Raji (cell line): ENCODE results near the gene GLRX3.
A peak's percentile ranks its signal among the peaks of the same experiment; 100 is the strongest.

Experiments used
- POLR2A ChIP-seq: IDR thresholded peaks from 2 replicates; pipeline ENCODE4 v1.6.1; 2011; ENCODE audit warnings: low read depth, low read length, control low read depth; ENCODE audit not compliant: insufficient read depth

The GLRX3 gene

DNA sequence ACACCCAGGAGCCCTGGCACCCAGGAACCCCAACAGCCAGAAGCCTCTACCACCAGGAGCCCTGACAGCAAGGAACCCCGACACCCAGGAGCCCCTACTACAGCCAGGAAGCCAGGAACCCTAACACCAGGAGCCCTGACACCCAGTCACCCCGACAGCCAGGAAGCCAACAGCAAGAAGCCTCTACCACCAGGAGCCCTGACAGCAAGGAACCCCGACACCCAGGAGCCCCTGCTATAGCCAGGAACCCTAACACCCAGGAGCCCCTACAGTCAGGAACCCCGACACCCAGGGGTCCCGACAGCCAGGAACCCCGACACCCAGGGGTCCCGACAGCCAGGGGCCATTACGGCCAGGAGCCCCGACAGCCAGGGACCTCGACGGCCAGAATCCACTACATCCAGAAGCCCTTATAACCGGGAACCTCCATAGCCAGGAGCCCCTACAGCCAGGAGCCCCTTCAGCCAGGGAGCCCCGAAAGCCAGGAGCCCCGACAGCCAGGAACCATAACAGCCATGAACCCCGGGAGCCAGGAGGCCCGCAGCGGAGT, 440 bp upstream of the GLRX3 start:
- no peak for TF ChIP-seq POLR2A

DNA sequence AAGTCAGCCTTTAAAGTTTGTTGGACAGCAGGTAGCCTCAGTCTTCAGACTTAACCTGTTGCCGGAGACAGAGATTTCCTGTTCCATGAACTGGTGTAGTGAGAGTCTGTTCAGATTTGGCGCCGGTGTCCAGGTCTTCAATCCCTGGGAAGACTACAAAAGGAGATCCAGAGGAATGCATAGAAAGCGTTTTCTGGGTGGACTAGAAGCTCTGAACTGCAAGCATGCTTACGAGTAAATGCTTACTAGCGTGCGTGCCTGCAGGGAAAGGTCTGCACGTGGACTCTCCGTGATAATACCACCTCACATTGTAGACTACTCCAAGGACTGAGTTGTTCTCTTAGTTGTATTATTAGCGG, 878 bp downstream of the GLRX3 start:
- TF ChIP-seq POLR2A, result no peak

DNA sequence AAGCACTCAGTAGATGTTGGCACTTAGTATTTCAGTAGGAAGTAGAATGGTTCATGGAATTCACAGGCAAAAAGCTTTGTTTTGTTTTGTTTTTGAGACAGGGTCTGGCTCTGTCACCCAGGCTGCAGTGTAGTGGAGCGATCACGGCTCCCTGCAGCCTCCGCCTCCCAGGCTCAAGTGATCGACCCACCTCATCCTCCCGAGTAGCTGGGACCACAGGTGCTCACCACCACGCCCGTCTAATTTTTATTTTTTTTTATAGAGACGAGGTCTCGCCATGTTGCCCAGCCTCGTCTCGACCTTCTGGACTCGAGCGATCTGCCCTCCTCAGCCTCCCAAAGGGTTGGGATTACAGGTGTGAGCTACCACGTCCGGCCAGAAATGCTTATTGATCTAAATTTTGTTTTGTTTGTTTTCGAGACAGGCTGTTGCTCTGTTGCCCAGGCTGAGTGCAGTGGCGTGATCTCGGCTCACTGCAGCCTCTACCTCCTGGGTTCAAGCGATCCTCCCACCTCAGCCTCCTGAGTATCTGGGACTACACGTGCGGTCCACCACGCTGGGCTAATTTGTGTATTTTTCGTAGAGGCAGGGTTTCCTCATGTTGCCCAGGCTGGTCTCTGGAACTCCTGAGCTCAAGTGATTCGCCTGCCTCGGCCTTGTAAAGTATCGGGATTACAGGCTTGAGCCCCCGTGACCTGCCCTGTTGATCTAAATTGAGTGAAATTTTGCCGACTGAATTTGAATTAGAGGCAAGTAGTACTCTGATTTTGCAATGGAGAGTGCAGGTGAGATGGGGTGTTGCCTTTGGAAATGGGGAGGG, 1.7 kb downstream of the GLRX3 start:
- no peak for TF ChIP-seq POLR2A

DNA sequence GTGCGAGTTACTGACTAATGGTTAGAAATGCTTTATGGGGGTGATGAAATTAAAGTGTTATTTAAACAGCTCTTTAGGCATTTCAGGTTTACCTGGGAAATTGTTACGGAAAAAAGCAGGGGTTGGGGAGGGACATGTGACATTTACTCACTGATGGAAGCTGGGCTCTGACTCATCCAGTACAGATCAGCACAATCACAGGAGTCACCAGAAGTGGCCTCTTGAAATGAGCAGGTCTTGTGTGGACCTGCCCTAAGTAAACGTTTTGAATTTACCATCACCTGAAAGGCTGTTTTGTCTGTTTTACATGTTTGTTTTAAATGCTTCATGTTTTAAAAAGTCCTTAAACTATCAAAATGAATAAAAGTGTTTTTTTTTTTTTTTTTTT, 2.3 kb downstream of the GLRX3 start:
- no peak for TF ChIP-seq POLR2A

DNA sequence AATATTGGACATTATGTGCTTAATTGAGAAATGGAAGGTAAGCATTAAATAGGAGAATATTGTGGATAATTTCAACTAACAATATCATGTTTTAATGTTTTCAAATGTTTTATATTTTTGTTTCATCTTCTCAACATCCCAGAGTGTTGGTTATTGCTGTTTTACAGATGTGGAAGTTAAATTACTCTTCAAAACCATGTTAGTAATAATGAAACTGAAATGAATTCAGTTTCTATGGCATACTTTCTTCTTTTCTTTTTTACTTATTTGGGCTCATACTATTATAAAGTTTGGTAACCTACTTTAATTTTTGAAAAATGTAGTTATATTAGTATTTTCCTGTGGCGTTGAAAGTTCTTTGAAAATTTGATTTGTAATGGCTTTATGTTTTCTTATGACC, 4.2 kb downstream of the GLRX3 start:
- no peak for TF ChIP-seq POLR2A

DNA sequence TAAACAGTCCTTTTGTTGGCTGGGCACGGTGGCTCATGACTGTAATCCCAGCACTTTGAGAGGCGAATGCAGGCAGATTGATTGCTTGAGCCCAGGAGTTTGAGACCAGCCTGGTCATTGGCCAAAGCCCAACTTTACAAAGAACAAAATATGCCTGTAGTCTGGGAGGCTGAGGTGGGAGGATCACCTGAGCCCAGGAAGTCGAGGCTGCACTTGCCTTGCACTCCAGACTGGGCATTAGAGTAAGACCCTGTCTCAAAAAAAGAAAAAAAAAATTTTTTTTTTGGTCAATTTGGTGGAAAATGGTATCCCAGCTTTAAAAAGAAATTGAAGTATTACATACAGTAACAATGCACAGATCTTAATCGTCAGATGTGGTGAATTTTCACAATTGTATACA, 4.8 kb downstream of the GLRX3 start:
- TF ChIP-seq POLR2A, result no peak

DNA sequence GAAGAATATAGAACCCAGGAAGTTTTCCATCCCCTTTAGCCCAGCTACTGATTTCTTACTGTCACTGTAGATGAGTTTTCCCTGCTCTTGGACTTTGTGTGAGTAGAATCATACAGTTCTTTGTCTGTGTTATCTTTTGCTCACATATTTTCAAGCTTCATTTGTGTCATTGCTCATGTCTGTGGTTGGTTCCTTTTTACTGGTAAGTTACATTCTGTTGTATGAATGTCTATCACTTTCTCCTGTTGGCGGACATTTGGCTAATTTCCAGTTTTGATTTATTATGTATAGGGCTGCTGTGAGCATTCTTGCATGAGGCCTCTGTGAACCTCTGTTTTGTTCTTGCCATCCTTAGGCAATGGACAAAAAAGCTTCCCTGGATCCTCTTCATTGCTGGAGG, 5.3 kb downstream of the GLRX3 start:
- TF ChIP-seq POLR2A, result no peak

DNA sequence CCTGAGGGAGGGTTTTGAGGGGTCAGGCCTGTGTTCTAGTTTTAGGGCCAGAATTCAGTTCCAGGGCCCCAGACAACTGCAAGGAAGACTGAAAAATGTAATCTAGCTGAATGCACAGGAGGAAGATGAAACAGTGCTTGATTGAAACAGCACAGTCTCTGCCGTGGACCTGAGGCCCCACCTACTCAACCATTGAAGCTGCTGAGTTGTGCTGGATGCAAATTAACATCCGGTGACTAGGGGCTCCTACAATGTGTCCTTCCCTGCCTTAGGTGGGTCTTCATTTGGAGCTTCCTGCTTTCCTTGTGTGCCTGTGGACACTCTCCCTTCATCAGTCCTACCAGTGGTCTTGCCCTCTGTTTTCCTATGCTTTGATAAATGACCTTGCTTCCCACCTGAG, 5.7 kb downstream of the GLRX3 start:
- 0 out of 2 replicates have a peak, but pooled peaks have one; percentile 29 for TF ChIP-seq POLR2A

DNA sequence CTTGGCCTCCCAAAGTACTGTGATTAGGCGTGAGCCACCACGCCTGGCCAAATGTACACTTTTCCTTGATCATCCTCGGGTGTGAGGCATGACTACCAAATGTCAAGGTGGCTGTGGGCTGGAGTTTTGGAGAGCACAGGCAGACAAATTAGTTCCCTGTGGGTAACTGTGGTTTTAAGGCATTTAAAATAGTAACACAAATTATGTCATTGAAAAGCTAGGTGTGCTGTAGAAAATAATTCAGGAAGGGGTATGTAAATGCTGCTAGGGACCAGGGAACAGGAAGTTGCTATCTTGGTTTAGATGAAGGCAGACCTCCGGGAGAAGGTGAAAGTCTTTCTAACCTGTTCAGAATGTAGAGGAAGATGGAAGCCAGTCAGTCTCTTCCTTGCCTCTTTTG, 9.9 kb downstream of the GLRX3 start:
- TF ChIP-seq POLR2A, result no peak

DNA sequence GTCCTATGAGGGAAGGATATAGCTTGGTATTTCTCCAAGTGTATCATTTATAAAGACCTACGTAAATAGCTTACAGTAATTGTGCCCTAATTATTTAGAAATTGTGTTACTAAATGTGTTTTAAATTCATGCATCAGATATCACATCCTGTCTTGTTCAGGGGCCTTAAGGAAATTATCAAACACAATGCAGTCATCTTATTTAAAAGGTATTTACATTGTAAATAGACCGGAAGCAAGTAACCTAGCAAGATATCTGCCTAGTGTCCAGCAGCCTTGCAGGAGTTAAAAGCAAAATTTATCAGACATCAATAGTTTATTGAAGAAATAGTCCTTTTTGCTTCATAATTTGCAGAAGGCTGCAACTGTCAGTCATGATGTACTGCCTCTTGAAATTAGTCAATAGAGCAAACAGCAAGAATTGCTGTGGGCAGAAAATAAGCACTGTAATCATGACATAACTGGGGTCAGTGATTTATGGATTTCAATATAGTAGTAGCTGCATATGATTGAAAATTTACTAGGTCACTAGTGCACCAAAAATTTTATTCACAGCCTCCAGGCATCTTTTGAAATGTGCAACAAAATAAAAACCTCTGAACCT, 23.1 kb downstream of the GLRX3 start:
- no peak for TF ChIP-seq POLR2A

DNA sequence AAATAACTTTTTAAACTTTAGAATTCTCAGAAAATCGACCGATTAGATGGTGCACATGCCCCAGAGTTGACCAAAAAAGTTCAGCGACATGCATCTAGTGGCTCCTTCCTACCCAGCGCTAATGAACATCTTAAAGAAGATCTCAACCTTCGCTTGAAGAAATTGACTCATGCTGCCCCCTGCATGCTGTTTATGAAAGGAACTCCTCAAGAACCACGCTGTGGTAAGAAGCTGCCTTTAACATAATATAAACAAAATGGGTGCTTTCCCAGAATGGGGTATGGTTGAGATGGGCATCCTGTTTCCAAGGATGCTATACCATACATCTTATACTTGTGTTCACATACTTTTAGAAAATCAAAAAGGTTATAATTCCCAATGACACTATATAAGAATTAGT, 24.6 kb downstream of the GLRX3 start:
- no peak for TF ChIP-seq POLR2A

DNA sequence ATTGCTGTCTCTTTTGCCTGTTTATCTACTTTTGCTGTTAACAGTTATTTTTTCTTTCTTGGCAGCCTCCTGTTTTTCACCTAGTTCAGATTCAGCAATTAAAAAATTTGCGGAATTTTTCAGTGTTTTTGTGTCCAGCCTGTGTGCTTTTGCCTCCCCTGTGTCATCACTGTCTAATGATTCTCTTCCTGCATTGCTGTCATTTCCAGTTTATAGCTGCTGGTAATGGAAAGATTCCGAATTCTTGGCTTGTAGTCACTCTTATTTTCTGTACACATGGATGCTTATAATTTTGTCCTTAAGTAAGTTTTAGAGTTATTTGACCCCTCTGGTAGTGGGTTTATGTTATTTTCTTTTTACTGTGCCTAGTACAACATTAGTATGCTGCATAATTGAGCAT, 25.1 kb downstream of the GLRX3 start:
- no peak for TF ChIP-seq POLR2A

DNA sequence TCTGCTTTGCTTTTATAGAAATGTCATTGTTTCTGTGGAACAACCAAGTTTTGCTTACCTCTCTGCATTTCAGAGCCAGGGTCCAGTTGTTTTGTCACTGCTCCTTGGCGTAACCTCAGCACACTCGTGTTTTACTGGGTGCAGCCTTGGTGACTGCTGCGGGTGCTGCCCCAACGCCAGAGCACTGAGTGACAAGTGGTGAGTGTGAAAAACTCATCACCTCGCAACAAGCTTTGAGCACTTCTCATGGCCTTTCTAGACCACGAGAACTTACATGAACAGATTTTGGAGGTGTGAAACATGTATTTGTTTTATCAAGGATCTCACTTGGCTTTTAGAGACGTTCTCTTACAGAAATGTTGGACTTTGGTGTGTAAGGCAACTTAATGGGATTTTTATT, 31.0 kb downstream of the GLRX3 start:
- TF ChIP-seq POLR2A, result no peak

DNA sequence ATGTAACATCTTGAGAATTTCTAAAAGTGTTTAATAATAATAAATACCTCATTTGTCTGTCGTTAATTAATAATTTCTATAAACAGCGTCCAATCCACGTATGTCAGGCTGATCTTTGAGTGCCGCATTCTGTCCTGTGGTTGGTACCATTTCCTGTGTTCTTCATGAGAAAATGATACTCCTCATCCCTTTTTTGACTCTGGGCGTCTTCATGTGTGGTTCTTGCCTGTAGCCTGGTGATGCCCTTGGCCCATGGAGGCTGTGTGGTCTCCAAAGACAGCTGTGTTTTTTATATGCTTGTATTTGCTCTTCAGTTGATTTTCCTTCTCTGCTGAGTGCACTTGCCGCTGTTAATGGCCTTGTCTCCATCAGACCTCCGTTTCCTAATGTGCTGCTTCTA, 31.5 kb downstream of the GLRX3 start:
- TF ChIP-seq POLR2A, result no peak

DNA sequence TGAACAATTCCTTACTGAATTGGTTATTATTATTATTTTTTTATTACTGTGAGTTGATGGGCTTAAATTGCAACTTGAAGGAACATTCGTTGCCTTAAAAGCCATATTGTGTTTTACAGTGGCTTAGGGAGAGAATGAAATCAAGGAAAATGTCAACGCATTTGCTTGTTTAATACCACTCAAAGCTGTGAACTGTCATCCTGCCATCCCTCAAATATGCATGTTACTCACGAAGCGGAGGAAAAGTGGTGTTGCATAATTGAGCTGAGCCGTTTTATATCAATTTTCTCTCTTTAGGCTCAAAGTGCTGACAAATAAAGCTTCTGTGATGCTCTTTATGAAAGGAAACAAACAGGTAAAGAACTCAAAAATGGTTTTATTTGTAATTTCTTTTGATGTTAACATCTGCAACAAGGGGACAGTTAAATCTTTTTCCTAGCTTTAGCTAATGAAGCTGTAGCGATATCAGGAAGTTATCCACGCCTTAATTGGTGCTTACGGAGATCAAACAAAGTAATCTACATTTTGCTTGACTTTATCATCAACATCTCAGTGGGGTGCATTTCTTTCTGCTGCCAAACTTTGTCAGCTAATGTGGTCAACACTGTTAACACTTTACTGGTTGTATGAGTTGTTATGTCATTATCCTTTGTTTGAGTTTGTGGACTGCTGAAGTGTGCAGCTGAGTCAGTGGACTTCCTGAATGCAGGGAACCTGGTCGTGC, 33.1 kb downstream of the GLRX3 start:
- no peak for TF ChIP-seq POLR2A

DNA sequence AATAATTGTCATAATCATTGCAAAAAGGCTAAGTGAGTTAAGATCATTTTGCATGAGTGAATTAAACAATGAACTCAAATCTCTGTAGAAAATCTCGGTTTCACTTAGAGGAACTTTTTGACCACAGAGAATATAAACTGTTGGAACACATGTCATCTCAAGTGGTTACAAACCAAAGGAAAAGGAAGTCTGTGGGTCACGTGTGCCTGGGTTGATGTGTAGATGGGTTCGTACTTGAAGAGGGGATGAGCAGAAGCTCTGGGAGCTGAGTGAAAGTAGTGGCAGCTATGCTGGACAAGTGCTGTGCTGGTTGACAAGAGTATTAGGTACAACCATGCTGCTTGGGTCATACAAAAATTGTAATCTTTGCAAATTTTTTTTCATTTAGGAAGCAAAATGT, 35.0 kb downstream of the GLRX3 start:
- no peak for TF ChIP-seq POLR2A
